Esophagus squamous epithelium (tissue), 5 donors: ENCODE results near the gene ERN1. TPM values are rescaled to one million over a fixed set of nuclear protein-coding genes. Genes with fewer than 3 reads are reported as not detected.
"Not testable (repeated sequence)": the region's sequence is repeated elsewhere in the genome, so short reads cannot be mapped to it uniquely, and the experiment has no call there.

Experiments
- DNase-seq: peaks from one replicate; lab custom pipeline; 2025; lab: John Stamatoyannopoulos, UW
- H3K27ac ChIP-seq, 4 donors: fragments of 200-600 bp; sonication (generic); one replicate each; pipeline ENCODE4 v1.5.1; 2016 to 2019; ENCODE audit warnings: mild to moderate bottlenecking in 1 of 4
- H3K27me3 ChIP-seq, 4 donors: fragments of 200-600 bp; sonication (generic); 1 replicate in 3 of 4; 2 replicates in 1 of 4; pipeline versions ENCODE4 v1.5.1 to v1.6.0; 2017 to 2021; ENCODE audit warnings: antibody characterized with exemption in 1 of 4
- H3K36me3 ChIP-seq, 3 donors: fragments of 200-600 bp; sonication (generic); one replicate each; pipeline ENCODE4 v1.5.1; 2016 to 2019
- H3K4me1 ChIP-seq, 3 donors: fragments of 200-600 bp; sonication (generic); one replicate each; pipeline ENCODE4 v1.5.1; 2017 to 2019
- H3K4me3 ChIP-seq, 4 donors: fragments of 200-600 bp; sonication (generic); 1 replicate in 3 of 4; 2 replicates in 1 of 4; pipeline ENCODE4 v1.5.1; 2016 to 2019; ENCODE audit warnings: mild to moderate bottlenecking in 2 of 4, moderate library complexity in 1 of 4
- H3K9me3 ChIP-seq, 3 donors: fragments of 200-600 bp; sonication (generic); one replicate each; pipeline ENCODE4 v1.5.1; 2016 to 2019
- CTCF ChIP-seq, 6 experiments: fragments of 450-650 bp in 4 of 6; fragments of 200-600 bp in 2 of 6; sonication (generic) in 2 of 6; IDR thresholded peaks; one replicate each; pipeline ENCODE4 v1.5.1; 2016 to 2019; ENCODE audit warnings: antibody characterized with exemption in 6 of 6, mild to moderate bottlenecking in 4 of 6, moderate library complexity in 4 of 6
- POLR2A ChIP-seq, 4 donors: fragments of 450-650 bp; IDR thresholded peaks; one replicate each; pipeline ENCODE4 v1.6.1; 2017; ENCODE audit warnings: antibody characterized with exemption in 4 of 4, mild to moderate bottlenecking in 4 of 4, moderate library complexity in 3 of 4
- WGBS, 2 donors: methylation state at CpG; one replicate each; pipeline ENCODE4 v1.1.5; 2018; 5-methylcytosine and 5-hydroxymethylcytosine counted together
- intact Hi-C: fragments of 100-400 bp; cut with DNase I; formaldehyde crosslinking; loops from one replicate; pipeline ENCODE4 v1.15.0; 2022
- total RNA-seq, 4 donors: library from RNA; depleted of rRNA; stranded (reverse); fragments of >200 nt; gene quantifications; one replicate each; pipeline ENCODE4 v1.1.0, GENCODE V29; 2016
- donor health status: DM: yes; HTN: yes; CAD: no.

Gene ERN1
- 10 to 100 TPM in 3 of 4 donors, 1 to 10 TPM in 1; 9.2 to 19.1 (median 15.1) TPM for total RNA-seq

GRCh38 chr17:64129765-64130558, at the start of gene ERN1:
Gene ERN1 (minus strand): TSS chr17:64130144. CDS start chr17:64130029, 115 bp downstream.
- 0% methylated on average over 1 of the region's 98 CpGs; no CpG with 5 or more reads in 1 of the 2 donors for WGBS, 2 donors
- Histone ChIP-seq H3K36me3 (no peaks in the 10 kb centered on the region), H3K9me3 (no peaks in the 10 kb centered on the region), H3K27ac (peak within 1 kb of the TSS; percentile 90 to 99 (median 96)), H3K4me1 (peaks cover 4 to 60% (median 24%) of the 10 kb centered on the region in 3 donors), H3K4me3 (peak within 1 kb of the TSS; percentile 63 to 92 (median 88)), H3K27me3 (no peaks in the 10 kb centered on the region)
- DNase-seq = peak; percentile 76
- intact Hi-C loops = loop anchor here (10.0 kb wide), 1 partner anchor 215 kb away; the partner anchor contains the start of genes CSHL1 and GH1
- TF ChIP-seq CTCF (IDR thresholded peaks at IDR 0.05) (peak in 1 of 6 experiments; percentile 3), POLR2A (IDR thresholded peaks at IDR 0.05) (peak in 3 of 4 donors; percentile 57 to 96 (median 91))

DNA sequence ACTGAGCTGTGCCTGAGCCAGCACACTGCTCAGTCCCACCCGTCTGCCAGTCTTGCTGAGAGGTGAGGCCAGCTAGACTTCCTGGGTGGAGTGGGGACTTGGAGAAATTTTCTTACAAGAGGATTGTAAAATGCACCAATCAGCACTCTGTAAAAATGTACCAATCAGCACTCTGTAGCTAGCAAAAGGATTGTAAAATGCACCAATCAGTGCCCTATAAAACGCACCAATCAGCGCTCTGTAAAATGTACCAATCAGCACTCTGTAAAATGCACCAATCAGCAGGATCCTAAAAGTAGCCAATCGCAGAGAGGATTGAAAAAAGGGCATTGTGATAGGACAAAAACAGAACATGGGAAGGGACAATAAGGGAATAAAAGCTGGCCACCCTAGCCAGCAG, 49.1 kb upstream of the ERN1 start:
- DNase-seq, H3K4me1 ChIP-seq, intact Hi-C loops, H3K27me3 ChIP-seq, H3K9me3 ChIP-seq, H3K4me3 ChIP-seq, H3K27ac ChIP-seq: not testable (repeated sequence)
- peaks cover 0 to 47% (median 4%) of the 10 kb centered on the region in 3 donors for H3K36me3 ChIP-seq
- 67 to 97% methylated on average over 3 of the region's 4 CpGs for WGBS, 2 donors

- H3K27me3 ChIP-seq = no peaks in the 10 kb centered on the region
- DNase-seq = no peak
- H3K4me3 ChIP-seq = no peak overlapping the region
- no peak overlapping the region for H3K27ac ChIP-seq
- no peaks in the 10 kb centered on the region for H3K9me3 ChIP-seq
- 79 to 85% methylated on average over 8 to 9 of the region's 9 CpGs for WGBS, 2 donors
- peaks cover 0 to 9% (median 0%) of the 10 kb centered on the region in 3 donors for H3K4me1 ChIP-seq
- no peak for TF ChIP-seq POLR2A (IDR thresholded peaks at IDR 0.05)
- TF ChIP-seq CTCF (IDR thresholded peaks at IDR 0.05) = no peak
- H3K36me3 ChIP-seq = peaks cover 0 to 54% (median 4%) of the 10 kb centered on the region in 3 donors
- intact Hi-C loops = no loop called here
Measured at GRCh38 chr17:64178011-64178825, 48.3 kb upstream of the ERN1 start.

DNA sequence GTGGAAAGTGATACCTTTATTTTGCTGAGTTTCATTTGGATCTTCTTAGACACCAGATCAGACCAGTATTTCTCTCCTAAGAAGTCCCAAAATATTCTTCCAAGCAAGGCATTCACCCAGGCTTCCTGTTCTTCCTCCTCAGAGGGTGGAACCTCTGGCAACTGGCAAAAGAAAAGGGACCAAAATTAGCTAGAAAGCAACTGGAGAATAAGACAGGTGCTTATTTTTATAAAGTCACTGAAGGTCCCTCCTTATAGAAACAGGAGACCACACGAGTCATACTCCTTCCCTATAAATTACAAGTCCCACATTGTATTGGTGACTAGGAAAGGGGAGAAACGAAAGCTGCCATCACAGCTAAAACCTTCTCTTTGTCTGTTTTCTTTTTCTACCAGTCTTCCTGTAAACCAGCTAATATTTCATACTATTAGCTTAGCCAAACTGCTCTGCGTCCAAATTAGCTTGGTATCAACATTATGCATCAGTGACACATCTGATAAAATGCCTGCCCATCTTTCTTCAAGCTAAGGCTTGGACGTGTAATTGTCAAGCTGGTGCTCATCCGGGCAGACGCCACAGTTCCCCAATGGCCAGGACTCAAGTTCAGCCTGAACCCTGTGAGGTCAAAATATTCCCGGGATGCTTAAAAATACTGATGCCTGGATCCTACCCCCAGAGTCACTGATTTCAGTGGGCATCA, 47.5 kb upstream of the ERN1 start:
- H3K9me3 ChIP-seq = no peaks in the 10 kb centered on the region
- H3K4me3 ChIP-seq = no peak overlapping the region
- DNase-seq = no peak
- H3K36me3 ChIP-seq = peaks cover 0 to 60% (median 4%) of the 10 kb centered on the region in 3 donors
- no peak overlapping the region for H3K27ac ChIP-seq
- no peak for TF ChIP-seq POLR2A (IDR thresholded peaks at IDR 0.05)
- no peak for TF ChIP-seq CTCF (IDR thresholded peaks at IDR 0.05)
- WGBS, 2 donors = 75 to 85% methylated on average over 7 of the region's 7 CpGs
- intact Hi-C loops = no loop called here
- peaks cover 0 to 9% (median 0%) of the 10 kb centered on the region in 3 donors for H3K4me1 ChIP-seq
- H3K27me3 ChIP-seq = no peaks in the 10 kb centered on the region

DNA sequence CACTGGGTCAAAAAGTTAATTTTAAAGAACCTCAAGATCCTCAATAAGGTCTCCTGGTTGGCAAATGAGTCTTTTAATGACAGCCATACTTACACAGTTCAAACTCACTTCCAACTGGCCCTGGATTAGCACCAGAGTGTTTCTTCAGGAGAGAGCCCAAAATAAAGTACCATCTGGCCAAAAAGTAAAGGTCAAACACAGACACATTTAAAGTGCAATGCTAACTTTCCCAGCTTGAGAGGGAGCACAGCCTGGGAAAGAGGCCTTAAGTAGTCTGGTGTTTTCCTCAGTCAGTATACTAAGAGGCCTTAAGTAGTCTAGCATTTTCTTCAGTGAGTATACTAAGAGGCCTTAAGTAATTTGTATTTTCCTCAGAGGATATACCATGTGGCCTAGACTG, 46.6 kb upstream of the ERN1 start:
- peaks cover 0 to 10% (median 0%) of the 10 kb centered on the region in 3 donors for H3K4me1 ChIP-seq
- H3K4me3 ChIP-seq = no peak overlapping the region
- no peaks in the 10 kb centered on the region for H3K9me3 ChIP-seq
- no peak for DNase-seq
- H3K27ac ChIP-seq = no peak overlapping the region
- no peaks in the 10 kb centered on the region for H3K27me3 ChIP-seq
- intact Hi-C loops = no loop called here
- TF ChIP-seq CTCF (IDR thresholded peaks at IDR 0.05) = no peak
- TF ChIP-seq POLR2A (IDR thresholded peaks at IDR 0.05) = no peak
- H3K36me3 ChIP-seq = peaks cover 0 to 68% (median 4%) of the 10 kb centered on the region in 3 donors
